ENCODE results near the gene RBM33. TPM values are rescaled to one million over a fixed set of nuclear protein-coding genes. Genes with fewer than 3 reads are reported as not detected.
A peak's percentile ranks its signal among the peaks of the same experiment; 100 is the strongest.

The RBM33 gene
- total RNA-seq, 2 experiments from 2014 or later = 69.8 to 74.6 TPM

GRCh38 chr7:155794196-155794595 lies 149.7 kb downstream of the RBM33 start:
- no peaks in the 10 kb centered on the region for H3K9me3 Mint-ChIP-seq
- H3K27me3 Mint-ChIP-seq = peaks cover 21% of the 10 kb centered on the region
- no peaks in the 10 kb centered on the region for H3K36me3 Mint-ChIP-seq
- no peak overlapping the region for H3K4me3 Mint-ChIP-seq
- H3K27ac Mint-ChIP-seq = no peak overlapping the region
- peaks cover 2% of the 10 kb centered on the region for H3K4me1 Mint-ChIP-seq
- no peak for DNase-seq

- Mint-ChIP-seq H3K4me1 (peaks cover 4% of the 10 kb centered on the region), H3K9me3 (no peaks in the 10 kb centered on the region), H3K4me3 (no peak overlapping the region)
Measured at GRCh38 chr7:155795401-155795800, 150.9 kb downstream of the RBM33 start.

GRCh38 chr7:155795951-155796350 lies 151.5 kb downstream of the RBM33 start:
- no peaks in the 10 kb centered on the region for H3K36me3 Mint-ChIP-seq
- no peak overlapping the region for H3K4me3 Mint-ChIP-seq

More at GRCh38 chr7:155795401-155795800, 150.9 kb downstream of the RBM33 start:
- no peak overlapping the region for H3K27ac Mint-ChIP-seq
- peaks cover 33% of the 10 kb centered on the region for H3K27me3 Mint-ChIP-seq
- no peaks in the 10 kb centered on the region for H3K36me3 Mint-ChIP-seq
- no peak for DNase-seq

GRCh38 chr7:155796381-155797261 lies 152.2 kb downstream of the RBM33 start:
- Mint-ChIP-seq H3K27me3 (peaks cover 45% of the 10 kb centered on the region), H3K4me3 (no peak overlapping the region), H3K4me1 (peaks cover 4% of the 10 kb centered on the region), H3K9me3 (no peaks in the 10 kb centered on the region), H3K36me3 (no peaks in the 10 kb centered on the region), H3K27ac (no peak overlapping the region)
- DNase-seq = peak; percentile 68

More at GRCh38 chr7:155795951-155796350, 151.5 kb downstream of the RBM33 start:
- Mint-ChIP-seq H3K27me3 (peaks cover 39% of the 10 kb centered on the region), H3K9me3 (no peaks in the 10 kb centered on the region), H3K4me1 (peaks cover 4% of the 10 kb centered on the region), H3K27ac (no peak overlapping the region)
- DNase-seq = no peak

GRCh38 chr7:155797262-155798250 lies 153.1 kb downstream of the RBM33 start:
- DNase-seq = no peak
- no peak overlapping the region for H3K4me3 Mint-ChIP-seq
- peaks cover 4% of the 10 kb centered on the region for H3K4me1 Mint-ChIP-seq
- no peak overlapping the region for H3K27ac Mint-ChIP-seq
- peaks cover 51% of the 10 kb centered on the region for H3K27me3 Mint-ChIP-seq
- H3K36me3 Mint-ChIP-seq = no peaks in the 10 kb centered on the region
- no peaks in the 10 kb centered on the region for H3K9me3 Mint-ChIP-seq

GRCh38 chr7:155798673-155799439 lies 154.4 kb downstream of the RBM33 start:
- peaks cover 58% of the 10 kb centered on the region for H3K27me3 Mint-ChIP-seq
- H3K4me1 Mint-ChIP-seq = peaks cover 6% of the 10 kb centered on the region
- H3K36me3 Mint-ChIP-seq = no peaks in the 10 kb centered on the region
- no peak for DNase-seq
- no peak overlapping the region for H3K4me3 Mint-ChIP-seq
- H3K27ac Mint-ChIP-seq = no peak overlapping the region
- H3K9me3 Mint-ChIP-seq = no peaks in the 10 kb centered on the region

GRCh38 chr7:155799514-155799913 lies 155.1 kb downstream of the RBM33 start:
- no peaks in the 10 kb centered on the region for H3K9me3 Mint-ChIP-seq
- DNase-seq = no peak
- peaks cover 62% of the 10 kb centered on the region for H3K27me3 Mint-ChIP-seq
- H3K4me1 Mint-ChIP-seq = peaks cover 6% of the 10 kb centered on the region
- H3K27ac Mint-ChIP-seq = no peak overlapping the region
- no peaks in the 10 kb centered on the region for H3K36me3 Mint-ChIP-seq
- no peak overlapping the region for H3K4me3 Mint-ChIP-seq

GRCh38 chr7:155800301-155800700 lies 155.8 kb downstream of the RBM33 start:
- H3K4me3 Mint-ChIP-seq = no peak overlapping the region
- no peaks in the 10 kb centered on the region for H3K9me3 Mint-ChIP-seq
- peaks cover 63% of the 10 kb centered on the region for H3K27me3 Mint-ChIP-seq
- H3K36me3 Mint-ChIP-seq = no peaks in the 10 kb centered on the region
- H3K4me1 Mint-ChIP-seq = peaks cover 7% of the 10 kb centered on the region
- no peak for DNase-seq
- H3K27ac Mint-ChIP-seq = no peak overlapping the region

GRCh38 chr7:155800741-155801267 lies 156.3 kb downstream of the RBM33 start:
- no peak overlapping the region for H3K27ac Mint-ChIP-seq
- H3K4me3 Mint-ChIP-seq = no peak overlapping the region
- peaks cover 8% of the 10 kb centered on the region for H3K4me1 Mint-ChIP-seq
- peaks cover 63% of the 10 kb centered on the region for H3K27me3 Mint-ChIP-seq
- H3K36me3 Mint-ChIP-seq = no peaks in the 10 kb centered on the region
- no peaks in the 10 kb centered on the region for H3K9me3 Mint-ChIP-seq
- no peak for DNase-seq

GRCh38 chr7:155802291-155802690 lies 157.8 kb downstream of the RBM33 start:
- Mint-ChIP-seq H3K4me3 (peak overlapping the region; percentile 14), H3K36me3 (no peaks in the 10 kb centered on the region), H3K27ac (no peak overlapping the region), H3K27me3 (peaks cover 74% of the 10 kb centered on the region), H3K4me1 (peaks cover 13% of the 10 kb centered on the region), H3K9me3 (no peaks in the 10 kb centered on the region)
- DNase-seq = no peak

GRCh38 chr7:155802906-155803417 lies 158.5 kb downstream of the RBM33 start:
- Mint-ChIP-seq H3K27me3 (peaks cover 81% of the 10 kb centered on the region), H3K27ac (no peak overlapping the region), H3K36me3 (no peaks in the 10 kb centered on the region), H3K4me3 (no peak overlapping the region), H3K4me1 (peaks cover 16% of the 10 kb centered on the region), H3K9me3 (no peaks in the 10 kb centered on the region)
- no peak for DNase-seq

GRCh38 chr7:155803418-155804376 lies 159.2 kb downstream of the RBM33 start:
- peaks cover 14% of the 10 kb centered on the region for H3K4me1 Mint-ChIP-seq
- no peaks in the 10 kb centered on the region for H3K9me3 Mint-ChIP-seq
- no peaks in the 10 kb centered on the region for H3K36me3 Mint-ChIP-seq
- no peak overlapping the region for H3K27ac Mint-ChIP-seq
- peak overlapping the region; percentile 77 for H3K4me3 Mint-ChIP-seq
- peaks cover 78% of the 10 kb centered on the region for H3K27me3 Mint-ChIP-seq
- DNase-seq = peak; percentile 24

- DNase-seq = no peak
- Mint-ChIP-seq H3K4me3 (no peak overlapping the region), H3K36me3 (no peaks in the 10 kb centered on the region), H3K27me3 (peaks cover 78% of the 10 kb centered on the region), H3K9me3 (no peaks in the 10 kb centered on the region), H3K27ac (no peak overlapping the region), H3K4me1 (peaks cover 17% of the 10 kb centered on the region)
Measured at GRCh38 chr7:155804431-155804831, 160.0 kb downstream of the RBM33 start.
